Gastrocnemius medialis (tissue), 4 donors: ENCODE results near the gene SDK2.

Experiments
- CTCF ChIP-seq, 5 experiments: fragments of 450-650 bp in 3 of 5; fragments of 200-600 bp in 2 of 5; sonication (generic) in 2 of 5; IDR thresholded peaks in 4 of 5; conservative IDR thresholded peaks in 1 of 5; 1 replicate in 4 of 5; 2 replicates in 1 of 5; pipeline ENCODE4 v1.5.1; 2016 to 2019; ENCODE audit warnings: antibody characterized with exemption in 5 of 5, mild to moderate bottlenecking in 3 of 5, moderate library complexity in 3 of 5
- POLR2A ChIP-seq, 2 donors: fragments of 450-650 bp; IDR thresholded peaks; one replicate each; pipeline ENCODE4 v1.6.1; 2017; ENCODE audit warnings: antibody characterized with exemption in 2 of 2, mild to moderate bottlenecking in 2 of 2, moderate library complexity in 2 of 2

GRCh38 chr17:73318427-73318813, 325.8 kb downstream of the SDK2 start:
- TF ChIP-seq CTCF (IDR thresholded peaks at IDR 0.05 in 4 of 5, conservative IDR thresholded peaks at IDR 0.05 in 1 of 5) (no peak), POLR2A (IDR thresholded peaks at IDR 0.05) (no peak)
